HCT116 (cell line): ENCODE results near the gene PRMT9. TPM values are rescaled to one million over a fixed set of nuclear protein-coding genes. Genes with fewer than 3 reads are reported as not detected.

Experiments used
- ATAC-seq: fragments of 200-7000 bp; cut with Tn5 transposase; 2 replicates; pipeline ENCODE4 v1.9.1; 2020; ENCODE audit warnings: mild to moderate bottlenecking, moderate library complexity
- BruUV-seq: library from RNA; stranded (reverse); fragments of 400-500 nt; replicated peaks from 2 replicates; lab custom pipeline; 2021; lab: Mats Ljungman, UMichigan
- CTCF ChIA-PET: fragments of 300-600 bp; sonication (Branson Sonifier 250); formaldehyde crosslinking; loops from one replicate; lab custom pipeline; 2021; ENCODE audit warnings: antibody characterized with exemption; lab: Charles Lee
- POLR2A ChIA-PET: fragments of 300-600, 350-600 bp; sonication (Branson Sonifier 250); formaldehyde crosslinking; loops from one replicate; lab custom pipeline; 2021; ENCODE audit warnings: antibody characterized with exemption; lab: Charles Lee
- RAD21 ChIA-PET, 2 experiments: fragments of 300-600 bp; sonication (Branson Sonifier 250); formaldehyde crosslinking; loops; one replicate each; lab custom pipeline; 2023; ENCODE audit warnings: low total read pairs in 2 of 2; ENCODE audit not compliant: uncharacterized antibody in 2 of 2, unreplicated experiment in 2 of 2, low non-redundant PET in 1 of 2; lab: Charles Lee
- DNase-seq: peaks from one replicate; pipeline ENCODE4 v3.0.0-alpha.2; 2010; ENCODE audit warnings: low read depth, low spot score
- H2AFZ ChIP-seq: fragments of 200-600 bp; shearing (Covaris generic), sonication (generic); 2 replicates; pipeline ENCODE4 v1.6.1; 2017; ENCODE audit warnings: low read depth, mixed run types, mixed read lengths, antibody characterized with exemption, low read length; ENCODE audit not compliant: poor library complexity, severe bottlenecking
- H3K27ac ChIP-seq: 2 replicates; pipeline ENCODE4 v1.5.1; 2012; ENCODE audit warnings: low read depth, low read length
- H3K27me3 ChIP-seq: fragments of 200-600 bp; sonication (generic); 2 replicates; pipeline ENCODE4 v1.6.1; 2016; ENCODE audit warnings: mixed run types, low read length, mixed read lengths; ENCODE audit not compliant: insufficient read depth
- H3K36me3 ChIP-seq, 2 experiments: fragments of 200-500 bp in 1 of 2; fragments of 200-600 bp in 1 of 2; sonication (Bioruptor generic) in 1 of 2; sonication (generic) in 1 of 2; 2 replicates each; pipeline versions ENCODE4 v1.5.1 to v1.6.1; 2014 to 2016; ENCODE audit warnings: low read length in 2 of 2, inconsistent platforms in 1 of 2, mixed read lengths in 1 of 2, mixed run types in 1 of 2; ENCODE audit not compliant: insufficient read depth in 2 of 2, control insufficient read depth in 1 of 2
- H3K4me1 ChIP-seq, 2 experiments: fragments of 200-600 bp in 1 of 2; sonication (generic) in 1 of 2; 2 replicates each; pipeline versions ENCODE4 v1.5.1 to v1.6.1; 2012 to 2017; ENCODE audit warnings: low read length in 2 of 2, inconsistent platforms in 1 of 2, mild to moderate bottlenecking in 1 of 2, mixed read lengths in 1 of 2, mixed run types in 1 of 2, moderate library complexity in 1 of 2; ENCODE audit not compliant: insufficient read depth in 2 of 2, control insufficient read depth in 1 of 2
- H3K4me2 ChIP-seq: fragments of 200-600 bp; sonication (generic); 2 replicates; pipeline ENCODE4 v1.6.1; 2017; ENCODE audit warnings: mixed run types, low read length, mixed read lengths
- H3K4me3 ChIP-seq, 2 experiments: fragments of 200-600 bp in 1 of 2; sonication (generic) in 1 of 2; replicated peaks in 1 of 2; 2 replicates each; pipeline ENCODE4 v1.5.1; 2011 to 2016; ENCODE audit warnings: low read length in 2 of 2, control low read depth in 1 of 2, low read depth in 1 of 2, mild to moderate bottlenecking in 1 of 2, mixed read lengths in 1 of 2, mixed run types in 1 of 2
- H3K79me2 ChIP-seq: fragments of 200-600 bp; sonication (generic); 2 replicates; pipeline ENCODE4 v1.6.1; 2017; ENCODE audit warnings: mild to moderate bottlenecking, mixed run types, low read length, moderate library complexity, mixed read lengths; ENCODE audit not compliant: insufficient read depth
- H3K9ac ChIP-seq: fragments of 200-600 bp; sonication (generic); 2 replicates; pipeline ENCODE4 v1.6.1; 2016; ENCODE audit warnings: low read length, mixed read lengths
- H3K9me2 ChIP-seq: fragments of 200-600 bp; sonication (generic), shearing (Covaris generic); 2 replicates; pipeline ENCODE4 v1.6.1; 2017; ENCODE audit warnings: mixed run types, mild to moderate bottlenecking, moderate library complexity; ENCODE audit not compliant: insufficient read depth
- H3K9me3 ChIP-seq, 2 experiments: fragments of 200-500 bp in 1 of 2; fragments of 200-600 bp in 1 of 2; sonication (Bioruptor generic) in 1 of 2; sonication (generic) in 1 of 2; 2 replicates each; pipeline ENCODE4 v1.6.1; 2014 to 2017; ENCODE audit warnings: low read length in 2 of 2, mixed read lengths in 2 of 2, inconsistent platforms in 1 of 2, low read depth in 1 of 2, mild to moderate bottlenecking in 1 of 2, mixed run types in 1 of 2, moderate library complexity in 1 of 2; ENCODE audit not compliant: control insufficient read depth in 1 of 2, insufficient read depth in 1 of 2
- H4K20me1 ChIP-seq: fragments of 200-600 bp; sonication (generic), shearing (Covaris generic); 2 replicates; pipeline ENCODE4 v1.6.1; 2017; ENCODE audit warnings: mixed run types, mild to moderate bottlenecking, moderate library complexity; ENCODE audit not compliant: insufficient read depth
- ATF3 ChIP-seq: IDR thresholded peaks from 2 replicates; pipeline ENCODE4 v1.6.1; 2012
- CTCF ChIP-seq, 3 experiments: fragments of 200-600 bp in 1 of 3; sonication (generic) in 1 of 3; IDR thresholded peaks in 2 of 3; conservative IDR thresholded peaks in 1 of 3; 2 replicates each; pipeline ENCODE4 v1.5.1; 2012 to 2017; ENCODE audit warnings: low read depth in 2 of 3, low read length in 2 of 3, antibody characterized with exemption in 1 of 3, borderline replicate concordance in 1 of 3, control low read depth in 1 of 3, mild to moderate bottlenecking in 1 of 3, mixed read lengths in 1 of 3, mixed run types in 1 of 3, moderate library complexity in 1 of 3; ENCODE audit not compliant: insufficient read depth in 1 of 3
- EGR1 ChIP-seq: IDR thresholded peaks from 2 replicates; pipeline ENCODE4 v1.6.1; 2012; ENCODE audit warnings: low read depth
- ELF1 ChIP-seq: IDR thresholded peaks from 2 replicates; pipeline ENCODE4 v1.6.1; 2012; ENCODE audit warnings: low read depth, borderline replicate concordance
- EZH2 ChIP-seq: fragments of 200-600 bp; sonication (generic); IDR thresholded peaks from 2 replicates; pipeline ENCODE4 v1.6.1; 2017; ENCODE audit warnings: antibody characterized with exemption, mixed run types
- EZH2phosphoT487 ChIP-seq: fragments of 200-600 bp; IDR thresholded peaks from 2 replicates; pipeline ENCODE4 v1.6.1; 2018; ENCODE audit warnings: antibody characterized with exemption, borderline replicate concordance
- FOSL1 ChIP-seq: IDR thresholded peaks from 2 replicates; pipeline ENCODE4 v1.6.1; 2012; ENCODE audit warnings: low read depth
- POLR2A ChIP-seq: IDR thresholded peaks from 2 replicates; pipeline ENCODE4 v1.7.0; 2011; ENCODE audit warnings: borderline replicate concordance; ENCODE audit not compliant: insufficient read depth, insufficient read length; ENCODE audit errors: extremely low read depth
- RAD21 ChIP-seq: IDR thresholded peaks from 2 replicates; pipeline ENCODE4 v1.6.1; 2012; ENCODE audit warnings: low read depth, mild to moderate bottlenecking
- REST ChIP-seq: IDR thresholded peaks from 2 replicates; pipeline ENCODE4 v1.6.1; 2012; ENCODE audit warnings: low read depth
- SIN3A ChIP-seq: IDR thresholded peaks from 2 replicates; pipeline ENCODE4 v1.6.1; 2012; ENCODE audit warnings: low read depth
- TCF7L2 ChIP-seq: IDR thresholded peaks from 2 replicates; pipeline ENCODE4 v1.7.0; 2011; ENCODE audit warnings: borderline replicate concordance, inconsistent platforms; ENCODE audit not compliant: insufficient read depth, insufficient read length; ENCODE audit errors: extremely low read depth
- YY1 ChIP-seq: IDR thresholded peaks from 2 replicates; pipeline ENCODE4 v1.6.1; 2011; ENCODE audit warnings: low read length, low read depth, moderate library complexity, mild to moderate bottlenecking; ENCODE audit not compliant: insufficient replicate concordance; ENCODE audit errors: extremely low read depth
- ZBTB33 ChIP-seq: IDR thresholded peaks from 2 replicates; pipeline ENCODE4 v1.6.1; 2011; ENCODE audit warnings: mild to moderate bottlenecking, low read length, moderate library complexity; ENCODE audit not compliant: insufficient replicate concordance; ENCODE audit errors: extremely low read depth
- intact Hi-C: fragments of 100-400 bp; cut with micrococcal nuclease; formaldehyde crosslinking; loops from 2 replicates; pipeline ENCODE4 v1.10.0; 2022
- total RNA-seq: library from RNA; stranded (reverse); gene quantifications from one replicate; pipeline ENCODE4 v1.2.1, GENCODE V29; 2021; ENCODE audit not compliant: unreplicated experiment

The PRMT9 gene
- total RNA-seq, 1 experiment from 2014 or later = 5.8 TPM

- DNase-seq (no peak), ATAC-seq (no peak)
- H3K9me3 ChIP-seq = no peaks in the 10 kb centered on the region
- no TSS peak for BruUV-seq
- H3K36me3 ChIP-seq = no peaks in the 10 kb centered on the region
- no peaks in the 10 kb centered on the region for H4K20me1 ChIP-seq
- no peaks in the 10 kb centered on the region for H3K27me3 ChIP-seq
- H3K9ac ChIP-seq = no peak overlapping the region
- no peak overlapping the region for H3K27ac ChIP-seq
- TF ChIP-seq EGR1 = no peak
- TF ChIP-seq CTCF (IDR thresholded peaks at IDR 0.05 in 2 of 3, conservative IDR thresholded peaks at IDR 0.05 in 1 of 3; ENCODE audit: borderline replicate concordance in 1 of 3, insufficient read depth in 1 of 3, low read depth in 2 of 3, low read length in 2 of 3) = no peak
- no peak for TF ChIP-seq SIN3A
- TF ChIP-seq YY1 = no peak
- TF ChIP-seq REST = no peak
- TF ChIP-seq TCF7L2 = no peak
- no peak for TF ChIP-seq EZH2
- no peak for TF ChIP-seq RAD21
- TF ChIP-seq FOSL1 = no peak
- TF ChIP-seq ELF1 = no peak
- TF ChIP-seq ATF3 = no peak
- no peak for TF ChIP-seq EZH2phosphoT487
- TF ChIP-seq ZBTB33 = no peak
- no peak for TF ChIP-seq POLR2A
- no peak overlapping the region for H3K4me3 ChIP-seq
- peak overlapping the region; percentile 86 for H2AFZ ChIP-seq
- ChIA-PET POLR2A (no interaction called here), RAD21 (interaction anchor here in 1 of 2 experiments (1.3 to 1.4 kb wide), 2 partner anchors 72 to 494 kb away, joined by 3 to 8 read pairs; no protein-coding TSS in a partner anchor), CTCF (interaction anchor here (0.5 to 3.2 kb wide), 10 partner anchors 26 to 574 kb away, joined by 3 to 36 read pairs (median 12); partner anchors contain the start of gene TMEM184C)
- no peaks in the 10 kb centered on the region for H3K9me2 ChIP-seq
- no peaks in the 10 kb centered on the region for H3K79me2 ChIP-seq
- H3K4me2 ChIP-seq = no peak overlapping the region
- H3K4me1 ChIP-seq = no peaks in the 10 kb centered on the region
- intact Hi-C loops = loop anchor here (2.0 to 10.0 kb wide), 2 partner anchors 72 to 1246 kb away; no protein-coding TSS in a partner anchor
Measured at GRCh38 chr4:147591106-147591505, 92.9 kb downstream of the PRMT9 start.
